Karpas-422 (cell line): ENCODE measurements around the gene SMYD1. TPM values are rescaled to one million over a fixed set of nuclear protein-coding genes. Genes with fewer than 3 reads are reported as not detected.

ENCODE experiments used
- DNase-seq: peaks from one replicate; pipeline ENCODE4 v3.0.0-alpha.2; 2015
- H2AFZ ChIP-seq: fragments of 200-600 bp; sonication (generic); 2 replicates; pipeline ENCODE4 v1.6.1; 2014; ENCODE audit warnings: antibody characterized with exemption, low read length, mixed read lengths
- H3K27ac ChIP-seq: fragments of 200-600 bp; sonication (generic); 2 replicates; pipeline ENCODE4 v1.5.1; 2014; ENCODE audit warnings: mild to moderate bottlenecking, low read length, moderate library complexity
- H3K27me3 ChIP-seq: fragments of 200-600 bp; sonication (generic); 2 replicates; pipeline ENCODE4 v1.6.1; 2014; ENCODE audit warnings: low read length, mixed read lengths
- H3K36me3 ChIP-seq: fragments of 200-600 bp; sonication (generic); 2 replicates; pipeline ENCODE4 v1.6.1; 2014; ENCODE audit warnings: low read length, mixed read lengths; ENCODE audit not compliant: insufficient read depth
- H3K4me1 ChIP-seq: fragments of 200-600 bp; sonication (generic); 2 replicates; pipeline ENCODE4 v1.6.1; 2014; ENCODE audit warnings: mild to moderate bottlenecking, low read length, mixed read lengths
- H3K4me2 ChIP-seq: fragments of 200-600 bp; sonication (generic); 2 replicates; pipeline ENCODE4 v1.6.1; 2014; ENCODE audit warnings: low read length, low read depth, mild to moderate bottlenecking; ENCODE audit not compliant: poor library complexity, severe bottlenecking
- H3K4me3 ChIP-seq: fragments of 200-600 bp; sonication (generic); 2 replicates; pipeline ENCODE4 v1.5.1; 2014; ENCODE audit warnings: mild to moderate bottlenecking, antibody characterized with exemption, low read length, mixed read lengths
- H3K79me2 ChIP-seq: fragments of 200-600 bp; sonication (generic); 2 replicates; pipeline ENCODE4 v1.6.1; 2014; ENCODE audit warnings: mild to moderate bottlenecking, low read length, mixed read lengths
- H3K9ac ChIP-seq: fragments of 200-600 bp; sonication (generic); 2 replicates; pipeline ENCODE4 v1.6.0; 2014; ENCODE audit warnings: low read length
- H3K9me2 ChIP-seq: fragments of 200-600 bp; sonication (generic), shearing (Covaris generic); replicated peaks from 2 replicates; pipeline ENCODE4 v1.6.0; 2014; ENCODE audit warnings: mild to moderate bottlenecking, low read length, moderate library complexity; ENCODE audit not compliant: insufficient read depth
- H3K9me3 ChIP-seq: fragments of 300-700, 200-600 bp; sonication (generic); 2 replicates; pipeline ENCODE4 v1.6.1; 2014; ENCODE audit warnings: low read length, mixed read lengths
- H4K20me1 ChIP-seq: fragments of 200-600 bp; sonication (generic); 2 replicates; pipeline ENCODE4 v1.6.1; 2014; ENCODE audit warnings: mild to moderate bottlenecking, antibody characterized with exemption, low read length, low read depth; ENCODE audit not compliant: insufficient read depth
- total RNA-seq: library from RNA; depleted of rRNA; stranded (reverse); fragments of >200 nt; shearing (Covaris generic); gene quantifications from 2 replicates; pipeline ENCODE4 v1.2.3, GENCODE V29; 2014; ENCODE audit warnings: low replicate concordance

Gene SMYD1
- total RNA-seq, 1 experiment from 2014 or later, result not detected

- no peak overlapping the region for H3K4me3 ChIP-seq
- no peaks in the 10 kb centered on the region for H3K27me3 ChIP-seq
- no peak overlapping the region for H2AFZ ChIP-seq
- H3K36me3 ChIP-seq, result no peaks in the 10 kb centered on the region
- DNase-seq, result no peak
- H3K79me2 ChIP-seq, result no peaks in the 10 kb centered on the region
- no peaks in the 10 kb centered on the region for H3K4me1 ChIP-seq
- no peak overlapping the region for H3K27ac ChIP-seq
- H3K4me2 ChIP-seq, result no peak overlapping the region
- no peaks in the 10 kb centered on the region for H3K9me3 ChIP-seq
- H3K9ac ChIP-seq, result no peak overlapping the region
- H3K9me2 ChIP-seq, result no peaks in the 10 kb centered on the region
- H4K20me1 ChIP-seq, result no peaks in the 10 kb centered on the region
Measured at GRCh38 chr2:88108796-88109195, 41.2 kb downstream of the SMYD1 start.

GRCh38 chr2:88110830-88111229 is 43.2 kb downstream of the SMYD1 start:
- Histone ChIP-seq H3K4me2 (no peak overlapping the region), H3K4me3 (no peak overlapping the region), H4K20me1 (no peaks in the 10 kb centered on the region), H3K4me1 (no peaks in the 10 kb centered on the region), H3K27me3 (no peaks in the 10 kb centered on the region), H3K79me2 (no peaks in the 10 kb centered on the region), H3K9me3 (no peaks in the 10 kb centered on the region), H2AFZ (no peak overlapping the region), H3K9ac (no peak overlapping the region), H3K9me2 (no peaks in the 10 kb centered on the region), H3K36me3 (no peaks in the 10 kb centered on the region), H3K27ac (no peak overlapping the region)
- no peak for DNase-seq

GRCh38 chr2:88113069-88113468 is 45.4 kb downstream of the SMYD1 start:
- Histone ChIP-seq H3K4me2 (no peak overlapping the region), H2AFZ (no peak overlapping the region), H3K36me3 (no peaks in the 10 kb centered on the region), H3K27ac (no peak overlapping the region), H3K79me2 (no peaks in the 10 kb centered on the region), H3K4me3 (no peak overlapping the region), H3K4me1 (no peaks in the 10 kb centered on the region), H3K9me2 (no peaks in the 10 kb centered on the region), H3K9ac (no peak overlapping the region), H3K27me3 (no peaks in the 10 kb centered on the region), H4K20me1 (no peaks in the 10 kb centered on the region), H3K9me3 (no peaks in the 10 kb centered on the region)
- DNase-seq, result no peak

- Histone ChIP-seq H3K9ac (no peak overlapping the region), H3K4me2 (no peak overlapping the region), H2AFZ (no peak overlapping the region), H3K9me2 (no peaks in the 10 kb centered on the region), H3K4me3 (no peak overlapping the region), H3K36me3 (no peaks in the 10 kb centered on the region), H3K27me3 (no peaks in the 10 kb centered on the region), H3K9me3 (no peaks in the 10 kb centered on the region), H3K4me1 (no peaks in the 10 kb centered on the region), H3K27ac (no peak overlapping the region), H3K79me2 (no peaks in the 10 kb centered on the region), H4K20me1 (no peaks in the 10 kb centered on the region)
- no peak for DNase-seq
Measured at GRCh38 chr2:88114889-88115288, 47.3 kb downstream of the SMYD1 start.

- no peak for DNase-seq
- H3K4me1 ChIP-seq, result no peaks in the 10 kb centered on the region
- no peak overlapping the region for H2AFZ ChIP-seq
- no peak overlapping the region for H3K9ac ChIP-seq
- no peaks in the 10 kb centered on the region for H3K27me3 ChIP-seq
- no peaks in the 10 kb centered on the region for H3K9me2 ChIP-seq
- no peaks in the 10 kb centered on the region for H3K36me3 ChIP-seq
- no peaks in the 10 kb centered on the region for H4K20me1 ChIP-seq
- no peaks in the 10 kb centered on the region for H3K79me2 ChIP-seq
- H3K4me2 ChIP-seq, result no peak overlapping the region
- H3K9me3 ChIP-seq, result no peaks in the 10 kb centered on the region
- no peak overlapping the region for H3K4me3 ChIP-seq
- H3K27ac ChIP-seq, result no peak overlapping the region
Measured at GRCh38 chr2:88115825-88116518, 48.3 kb downstream of the SMYD1 start.

GRCh38 chr2:88116669-88117432 is 49.2 kb downstream of the SMYD1 start:
- H3K9ac ChIP-seq, result no peak overlapping the region
- no peak overlapping the region for H2AFZ ChIP-seq
- no peaks in the 10 kb centered on the region for H3K79me2 ChIP-seq
- H3K27me3 ChIP-seq, result no peaks in the 10 kb centered on the region
- no peak for DNase-seq
- H3K9me2 ChIP-seq, result no peaks in the 10 kb centered on the region
- no peak overlapping the region for H3K4me3 ChIP-seq
- H3K4me2 ChIP-seq, result no peak overlapping the region
- H3K27ac ChIP-seq, result no peak overlapping the region
- H4K20me1 ChIP-seq, result no peaks in the 10 kb centered on the region
- H3K4me1 ChIP-seq, result no peaks in the 10 kb centered on the region
- H3K36me3 ChIP-seq, result no peaks in the 10 kb centered on the region
- no peaks in the 10 kb centered on the region for H3K9me3 ChIP-seq

- Histone ChIP-seq H3K4me3 (no peak overlapping the region), H3K36me3 (no peaks in the 10 kb centered on the region), H3K9ac (no peak overlapping the region), H3K9me2 (no peaks in the 10 kb centered on the region), H3K27me3 (no peaks in the 10 kb centered on the region), H3K27ac (no peak overlapping the region), H2AFZ (no peak overlapping the region), H3K4me1 (no peaks in the 10 kb centered on the region), H4K20me1 (no peaks in the 10 kb centered on the region), H3K4me2 (no peak overlapping the region), H3K79me2 (no peaks in the 10 kb centered on the region), H3K9me3 (no peaks in the 10 kb centered on the region)
- DNase-seq, result no peak
Measured at GRCh38 chr2:88117973-88118372, 50.3 kb downstream of the SMYD1 start.

- Histone ChIP-seq H3K27ac (no peak overlapping the region), H3K36me3 (no peaks in the 10 kb centered on the region), H3K9ac (no peak overlapping the region), H3K79me2 (no peaks in the 10 kb centered on the region), H3K9me2 (no peaks in the 10 kb centered on the region), H3K4me2 (no peak overlapping the region), H4K20me1 (no peaks in the 10 kb centered on the region), H3K4me1 (no peaks in the 10 kb centered on the region), H3K27me3 (no peaks in the 10 kb centered on the region), H3K9me3 (no peaks in the 10 kb centered on the region), H3K4me3 (no peak overlapping the region), H2AFZ (no peak overlapping the region)
- no peak for DNase-seq
Measured at GRCh38 chr2:88121678-88122077, 54.1 kb downstream of the SMYD1 start.
